ENCODE measurements around the gene NOVA2. TPM values are rescaled to one million over a fixed set of nuclear protein-coding genes. Genes with fewer than 3 reads are reported as not detected.

NOVA2 gene
- total RNA-seq, 2 experiments from 2014 or later = not detected

DNA sequence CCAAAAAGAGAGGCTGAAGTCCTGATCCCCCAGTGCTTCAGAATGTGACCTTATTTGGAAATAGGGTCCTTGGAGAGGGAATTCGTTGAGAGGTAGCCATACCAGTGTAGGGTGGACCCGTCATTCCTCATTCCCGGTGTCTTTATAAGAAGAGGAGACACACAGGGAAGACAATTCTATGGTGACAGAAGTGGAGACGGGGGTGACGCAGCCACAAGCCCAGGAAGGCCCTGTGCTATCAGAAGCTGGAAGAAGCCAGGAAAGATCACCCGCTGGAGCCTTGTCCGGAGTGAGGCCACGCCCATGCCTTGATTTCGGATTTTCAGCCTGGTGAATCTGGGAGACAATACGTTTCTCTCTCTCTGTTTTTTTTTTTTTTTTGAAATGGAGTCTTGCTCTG, 68.7 kb downstream of the NOVA2 start:
- Histone ChIP-seq H3K9me3 (ENCODE audit: control insufficient read depth in 1 of 2, insufficient read depth in 1 of 2, low read length in 2 of 2) (no peaks in the 10 kb centered on the region), H3K27me3 (ENCODE audit: control insufficient read depth in 1 of 2, insufficient read depth in 2 of 2, low read length in 2 of 2) (no peaks in the 10 kb centered on the region), H3K4me1 (ENCODE audit: insufficient read depth, low read length) (peaks cover 26% of the 10 kb centered on the region), H3K36me3 (ENCODE audit: insufficient read depth, low read length) (no peaks in the 10 kb centered on the region), H3K4me3 (ENCODE audit: low read length) (no peak overlapping the region), H3K27ac (ENCODE audit: low read depth in 1 of 2, low read length in 2 of 2) (no peak overlapping the region)
- TF ChIP-seq, protein P1, sequence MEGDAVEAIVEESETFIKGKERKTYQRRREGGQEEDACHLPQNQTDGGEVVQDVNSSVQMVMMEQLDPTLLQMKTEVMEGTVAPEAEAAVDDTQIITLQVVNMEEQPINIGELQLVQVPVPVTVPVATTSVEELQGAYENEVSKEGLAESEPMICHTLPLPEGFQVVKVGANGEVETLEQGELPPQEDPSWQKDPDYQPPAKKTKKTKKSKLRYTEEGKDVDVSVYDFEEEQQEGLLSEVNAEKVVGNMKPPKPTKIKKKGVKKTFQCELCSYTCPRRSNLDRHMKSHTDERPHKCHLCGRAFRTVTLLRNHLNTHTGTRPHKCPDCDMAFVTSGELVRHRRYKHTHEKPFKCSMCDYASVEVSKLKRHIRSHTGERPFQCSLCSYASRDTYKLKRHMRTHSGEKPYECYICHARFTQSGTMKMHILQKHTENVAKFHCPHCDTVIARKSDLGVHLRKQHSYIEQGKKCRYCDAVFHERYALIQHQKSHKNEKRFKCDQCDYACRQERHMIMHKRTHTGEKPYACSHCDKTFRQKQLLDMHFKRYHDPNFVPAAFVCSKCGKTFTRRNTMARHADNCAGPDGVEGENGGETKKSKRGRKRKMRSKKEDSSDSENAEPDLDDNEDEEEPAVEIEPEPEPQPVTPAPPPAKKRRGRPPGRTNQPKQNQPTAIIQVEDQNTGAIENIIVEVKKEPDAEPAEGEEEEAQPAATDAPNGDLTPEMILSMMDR (IDR thresholded peaks at IDR 0.05) = no peak
- intact Hi-C loops (cut with DNase I, micrococcal nuclease) = loop anchor here in 1 of 2 experiments (10.0 kb wide), 1 partner anchor 720 kb away; no protein-coding TSS in a partner anchor
- H3K4me3 Mint-ChIP-seq = no peak overlapping the region
- peaks cover 20% of the 10 kb centered on the region for H3K36me3 Mint-ChIP-seq (ENCODE audit: low read depth)
- POLR2A ChIA-PET = no interaction called here
- CTCF ChIA-PET = no interaction called here
- no peaks in the 10 kb centered on the region for H3K9me3 Mint-ChIP-seq
- peaks cover 26% of the 10 kb centered on the region for H3K4me1 Mint-ChIP-seq (ENCODE audit: low read depth)
- H3K27me3 Mint-ChIP-seq = peaks cover 11% of the 10 kb centered on the region
- no peak overlapping the region for H3K27ac Mint-ChIP-seq
- ATAC-seq (ENCODE audit: poor library complexity) (no peak), DNase-seq (no peak)

DNA sequence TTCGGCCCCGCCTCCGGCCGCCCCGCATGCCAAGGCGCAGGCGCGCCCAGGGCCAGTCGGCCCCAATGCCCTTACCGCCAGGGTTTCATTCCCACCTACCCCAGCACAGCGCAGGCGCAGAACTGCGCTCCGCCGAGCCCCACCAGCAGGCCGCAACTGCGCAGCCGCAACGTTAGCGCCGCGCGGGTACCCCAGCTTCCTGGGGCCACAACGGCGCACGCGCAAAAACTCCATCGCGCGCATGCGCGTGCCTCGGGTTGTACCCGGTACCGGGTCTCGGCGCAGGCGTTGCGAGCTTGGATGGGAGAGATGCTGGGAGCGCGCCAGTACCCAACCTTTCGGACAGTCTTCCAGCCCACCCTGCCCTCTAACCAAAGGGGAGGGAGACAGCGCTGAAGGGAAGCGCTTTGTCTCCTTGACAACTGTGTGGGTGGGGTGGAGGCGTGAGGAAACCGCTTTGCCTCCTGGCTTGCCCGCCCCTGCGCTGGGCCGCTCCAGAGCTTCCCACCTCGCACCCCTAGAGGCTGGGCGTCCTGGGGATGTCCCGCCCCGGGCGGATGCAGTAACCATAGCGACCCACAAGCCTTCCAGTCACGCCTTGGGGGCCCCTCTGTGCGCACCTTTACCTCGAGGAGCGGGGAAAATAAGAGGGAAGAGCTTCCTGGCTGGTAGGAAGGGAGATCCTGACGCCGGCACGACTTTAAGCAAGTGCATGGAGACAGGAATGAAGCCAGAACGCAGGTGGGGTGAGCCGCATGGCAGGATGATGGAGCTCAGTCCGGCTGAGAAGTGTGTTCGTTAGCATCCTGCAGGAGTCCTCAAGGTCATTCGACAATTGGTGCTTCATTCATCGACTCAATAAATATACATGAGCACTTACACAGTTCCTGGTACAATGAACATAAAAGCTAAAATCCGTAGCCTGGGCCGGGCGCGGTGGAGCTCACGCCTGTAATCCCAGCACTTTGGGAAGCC, 70.7 kb downstream of the NOVA2 start:
- H3K9me3 Mint-ChIP-seq = no peaks in the 10 kb centered on the region
- Histone ChIP-seq H3K27ac (ENCODE audit: low read depth in 1 of 2, low read length in 2 of 2) (peak overlapping the region; percentile 68 to 85), H3K36me3 (ENCODE audit: insufficient read depth, low read length) (peaks cover 10% of the 10 kb centered on the region), H3K4me1 (ENCODE audit: insufficient read depth, low read length) (peaks cover 26% of the 10 kb centered on the region), H3K27me3 (ENCODE audit: control insufficient read depth in 1 of 2, insufficient read depth in 2 of 2, low read length in 2 of 2) (no peaks in the 10 kb centered on the region), H3K9me3 (ENCODE audit: control insufficient read depth in 1 of 2, insufficient read depth in 1 of 2, low read length in 2 of 2) (no peaks in the 10 kb centered on the region), H3K4me3 (ENCODE audit: low read length) (peak overlapping the region; percentile 64)
- intact Hi-C loops (cut with DNase I, micrococcal nuclease) = loop anchor here (1.0 to 10.0 kb wide), 6 partner anchors 17 to 724 kb away; partner anchors contain the start of genes IRF2BP1 (in 2 of the 2), BLOC1S3 (in 1 of the 2), CCDC61 (in 1 of the 2) and FOXA3 (in 1 of the 2)
- TF ChIP-seq, protein P1 (IDR thresholded peaks at IDR 0.05) = no peak
- peaks cover 35% of the 10 kb centered on the region for H3K36me3 Mint-ChIP-seq (ENCODE audit: low read depth)
- ATAC-seq (ENCODE audit: poor library complexity) (peak; percentile 81), DNase-seq (peak; percentile 97 to 100 (median 99))
- no peaks in the 10 kb centered on the region for H3K27me3 Mint-ChIP-seq
- peak overlapping the region; percentile 89 for H3K27ac Mint-ChIP-seq
- peak overlapping the region; percentile 95 for H3K4me3 Mint-ChIP-seq
- ChIA-PET CTCF (interaction anchor here (0.5 to 2.3 kb wide), 6 partner anchors 17 to 172 kb away, joined by 3 to 14 read pairs (median 6); partner anchors contain the start of genes FBXO46, IRF2BP1 and SYMPK), POLR2A (interaction anchor here (0.6 to 3.6 kb wide), 19 partner anchors 11 to 901 kb away, joined by 3 to 44 read pairs (median 4); partner anchors contain the start of genes CALM3, CCDC61, FBXO46 and FOXA3)
- peaks cover 28% of the 10 kb centered on the region for H3K4me1 Mint-ChIP-seq (ENCODE audit: low read depth)

DNA sequence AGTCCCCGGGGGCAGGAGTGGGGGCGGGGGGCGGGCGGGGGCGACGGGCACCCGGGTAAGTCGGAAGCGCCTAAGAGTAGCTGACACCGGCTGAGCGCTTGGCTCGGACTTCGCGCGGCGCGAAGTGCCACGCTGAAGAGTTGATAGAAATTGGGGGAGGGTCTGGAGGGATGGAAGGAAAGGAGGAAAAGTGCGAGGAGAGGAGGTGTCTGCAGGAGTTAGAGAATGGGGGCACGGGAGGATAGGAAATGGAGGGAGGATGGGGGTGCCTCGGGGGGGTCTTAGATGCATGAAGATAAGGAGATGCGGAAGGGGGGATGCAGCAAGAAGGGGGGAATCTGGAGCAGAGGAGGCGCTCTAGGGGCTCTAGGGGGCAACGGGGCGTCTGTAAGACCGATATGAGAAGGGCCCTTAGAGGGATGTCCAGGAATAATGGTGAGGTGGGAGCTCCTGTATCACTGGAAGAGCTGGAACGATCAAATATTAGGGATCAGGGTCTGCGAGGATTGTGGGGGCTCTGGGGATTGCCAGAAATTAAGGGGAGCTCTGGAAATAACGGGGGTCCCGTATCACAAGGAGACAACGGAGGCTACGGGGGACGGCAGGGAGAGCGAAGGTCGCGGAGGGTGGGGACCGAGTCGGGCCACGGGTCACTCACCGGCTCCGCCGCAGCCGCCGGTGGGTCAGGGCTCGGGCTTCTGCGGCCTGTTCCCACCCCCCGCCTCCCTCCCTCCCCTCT, 71.6 kb downstream of the NOVA2 start, which contains the start of gene MYPOP:
TSS of gene MYPOP (minus strand) at position 702 of the 739 bp plus-strand sequence. CDS start 840 bp downstream, outside the sequence.
- no peak for ATAC-seq (ENCODE audit: poor library complexity)
- H3K27ac ChIP-seq (ENCODE audit: low read depth in 1 of 2, low read length in 2 of 2) = peak within 1 kb of the TSS; percentile 68 to 85
- H3K4me3 ChIP-seq (ENCODE audit: low read length) = peak within 1 kb of the TSS; percentile 64
- H3K4me1 ChIP-seq (ENCODE audit: insufficient read depth, low read length) = peaks cover 26% of the 10 kb centered on the region
- Mint-ChIP-seq H3K4me3 (peak within 1 kb of the TSS; percentile 98), H3K9me3 (no peaks in the 10 kb centered on the region), H3K4me1 (ENCODE audit: low read depth) (peaks cover 28% of the 10 kb centered on the region), H3K36me3 (ENCODE audit: low read depth) (peaks cover 37% of the 10 kb centered on the region), H3K27ac (peak within 1 kb of the TSS; percentile 89), H3K27me3 (no peaks in the 10 kb centered on the region)
- H3K9me3 ChIP-seq (ENCODE audit: control insufficient read depth in 1 of 2, insufficient read depth in 1 of 2, low read length in 2 of 2) = no peaks in the 10 kb centered on the region
- peaks cover 10% of the 10 kb centered on the region for H3K36me3 ChIP-seq (ENCODE audit: insufficient read depth, low read length)
- H3K27me3 ChIP-seq (ENCODE audit: control insufficient read depth in 1 of 2, insufficient read depth in 2 of 2, low read length in 2 of 2) = no peaks in the 10 kb centered on the region
- TF ChIP-seq, protein P1 (IDR thresholded peaks at IDR 0.05) = no peak
- ChIA-PET CTCF (interaction anchor here (0.6 to 2.3 kb wide), 6 partner anchors 11 to 171 kb away, joined by 3 to 14 read pairs (median 6); partner anchors contain the start of genes FBXO46, IRF2BP1 and SYMPK), POLR2A (interaction anchor here (0.6 to 3.6 kb wide), 17 partner anchors 10 to 900 kb away, joined by 3 to 44 read pairs (median 4); partner anchors contain the start of genes CALM3, CCDC61, FBXO46 and FOXA3)
- intact Hi-C loops (cut with DNase I, micrococcal nuclease) = loop anchor here (1.0 to 10.0 kb wide), 6 partner anchors 13 to 723 kb away; partner anchors contain the start of genes IRF2BP1 (in 2 of the 2), BLOC1S3 (in 1 of the 2), CCDC61 (in 1 of the 2) and FOXA3 (in 1 of the 2)
- peak in 3 of 14 experiments; percentile 5 to 30 (median 8) for DNase-seq

Data from CD4-positive, alpha-beta T cell (primary cell).